ENCODE results near the gene RAI1. TPM values are rescaled to one million over a fixed set of nuclear protein-coding genes. Genes with fewer than 3 reads are reported as not detected.
A peak's percentile ranks its signal among the peaks of the same experiment; 100 is the strongest.

Gene RAI1
- total and polyA plus RNA-seq, 2 of the 8 experiments (the other 6 are each of a cell fraction or from before 2014, with no cell fraction given), result 0.39 to 1.2 TPM

DNA sequence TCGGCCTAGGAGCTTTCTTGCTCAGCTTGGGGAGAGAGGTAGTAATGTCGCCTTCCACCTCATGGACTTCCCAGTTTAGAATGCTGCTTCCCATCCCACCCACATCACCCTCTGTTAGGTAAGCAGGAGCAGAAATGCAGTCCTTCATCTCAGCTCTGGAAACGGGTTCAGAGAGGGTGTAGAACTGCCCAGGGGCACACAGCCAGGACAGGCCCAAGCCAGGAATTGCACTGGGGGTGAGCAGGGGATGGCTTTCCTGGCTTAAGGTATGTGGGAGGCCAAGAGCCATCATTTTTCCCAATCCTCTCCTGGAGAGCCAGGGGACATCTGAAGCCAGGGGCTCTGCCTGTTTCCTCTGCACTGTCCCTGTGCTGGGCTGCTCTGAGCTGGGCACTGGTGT, 33.6 kb downstream of the RAI1 start:
- H3K4me3 ChIP-seq (ENCODE audit: extremely low read depth in 1 of 4, insufficient read depth in 2 of 4, low read depth in 3 of 4, low read length in 4 of 4), result no peak overlapping the region; a peak in 2 of 8 replicates
- no peak overlapping the region for H4K91ac ChIP-seq (replicated peaks; ENCODE audit: insufficient read length, low read length)
- no peak overlapping the region for H3K9ac ChIP-seq (replicated peaks in 1 of 4; ENCODE audit: extremely low read depth in 1 of 4, low read depth in 3 of 4, low read length in 3 of 4)
- no peak for FAIRE-seq
- H3K23me2 ChIP-seq (ENCODE audit: low read depth, low read length), result no peaks in the 10 kb centered on the region
- H3K27ac ChIP-seq (ENCODE audit: low read depth, low read length), result no peak overlapping the region
- no peak overlapping the region for H3K18ac ChIP-seq (ENCODE audit: extremely low read depth, low read length)
- H3K4me1 ChIP-seq (replicated peaks in 1 of 4; ENCODE audit: control insufficient read depth in 3 of 4, insufficient read depth in 4 of 4, low read length in 3 of 4), result peaks cover 13 to 34% (median 20%) of the 10 kb centered on the region in 4 experiments
- 85% methylated on average over 2 of the region's 3 CpGs; no CpG with 5 or more reads in 1 of the 2 experiments for WGBS, 2 experiments (ENCODE audit: extremely low coverage in 1 of 2, insufficient coverage in 1 of 2, insufficient read length in 1 of 2, insufficient replicate concordance in 2 of 2, low coverage in 1 of 2, low lambda C conversion rate in 2 of 2, missing lambda C conversion rate in 1 of 2)
- TF ChIP-seq, protein P1, sequence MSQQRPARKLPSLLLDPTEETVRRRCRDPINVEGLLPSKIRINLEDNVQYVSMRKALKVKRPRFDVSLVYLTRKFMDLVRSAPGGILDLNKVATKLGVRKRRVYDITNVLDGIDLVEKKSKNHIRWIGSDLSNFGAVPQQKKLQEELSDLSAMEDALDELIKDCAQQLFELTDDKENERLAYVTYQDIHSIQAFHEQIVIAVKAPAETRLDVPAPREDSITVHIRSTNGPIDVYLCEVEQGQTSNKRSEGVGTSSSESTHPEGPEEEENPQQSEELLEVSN (IDR thresholded peaks at IDR 0.05), result no peak
- TF ChIP-seq SP1 (IDR thresholded peaks at IDR 0.05; ENCODE audit: low read depth, low read length), result no peak
- TF ChIP-seq RAD21 (IDR thresholded peaks at IDR 0.05 in 1 of 2, conservative IDR thresholded peaks at IDR 0.05 in 1 of 2; ENCODE audit: low read depth in 2 of 2, low read length in 2 of 2), result no peak
- TF ChIP-seq MAFK (IDR thresholded peaks at IDR 0.05; ENCODE audit: low read depth, low read length), result no peak
- no peak for TF ChIP-seq GTF2F1 (IDR thresholded peaks at IDR 0.05; ENCODE audit: borderline replicate concordance, low read depth, low read length)
- no peak for TF ChIP-seq BRCA1 (IDR thresholded peaks at IDR 0.05; ENCODE audit: low read depth, low read length)
- TF ChIP-seq JUND (IDR thresholded peaks at IDR 0.05; ENCODE audit: low read length), result no peak
- TF ChIP-seq, protein P2, sequence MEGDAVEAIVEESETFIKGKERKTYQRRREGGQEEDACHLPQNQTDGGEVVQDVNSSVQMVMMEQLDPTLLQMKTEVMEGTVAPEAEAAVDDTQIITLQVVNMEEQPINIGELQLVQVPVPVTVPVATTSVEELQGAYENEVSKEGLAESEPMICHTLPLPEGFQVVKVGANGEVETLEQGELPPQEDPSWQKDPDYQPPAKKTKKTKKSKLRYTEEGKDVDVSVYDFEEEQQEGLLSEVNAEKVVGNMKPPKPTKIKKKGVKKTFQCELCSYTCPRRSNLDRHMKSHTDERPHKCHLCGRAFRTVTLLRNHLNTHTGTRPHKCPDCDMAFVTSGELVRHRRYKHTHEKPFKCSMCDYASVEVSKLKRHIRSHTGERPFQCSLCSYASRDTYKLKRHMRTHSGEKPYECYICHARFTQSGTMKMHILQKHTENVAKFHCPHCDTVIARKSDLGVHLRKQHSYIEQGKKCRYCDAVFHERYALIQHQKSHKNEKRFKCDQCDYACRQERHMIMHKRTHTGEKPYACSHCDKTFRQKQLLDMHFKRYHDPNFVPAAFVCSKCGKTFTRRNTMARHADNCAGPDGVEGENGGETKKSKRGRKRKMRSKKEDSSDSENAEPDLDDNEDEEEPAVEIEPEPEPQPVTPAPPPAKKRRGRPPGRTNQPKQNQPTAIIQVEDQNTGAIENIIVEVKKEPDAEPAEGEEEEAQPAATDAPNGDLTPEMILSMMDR (IDR thresholded peaks at IDR 0.05; ENCODE audit: control extremely low read depth in 1 of 3, insufficient read depth in 1 of 3, low read depth in 1 of 3, low read length in 3 of 3), result no peak
- no peak for TF ChIP-seq TAF7 (optimal IDR thresholded peaks at IDR 0.05; ENCODE audit: borderline replicate concordance, low read depth, low read length)
- no peak overlapping the region for H3K4me2 ChIP-seq (ENCODE audit: insufficient read depth in 1 of 2, low read depth in 2 of 2, low read length in 2 of 2)
- CTCF ChIA-PET (ENCODE audit: partially characterized antibody), result interaction anchor here (1.0 to 2.2 kb wide), 9 partner anchors 11 to 97 kb away, joined by 3 to 13 read pairs (median 4); no protein-coding TSS in a partner anchor
- peaks cover 25 to 77% (median 65%) of the 10 kb centered on the region in 4 experiments for H3K27me3 ChIP-seq (replicated peaks in 1 of 4; ENCODE audit: control insufficient read depth in 3 of 4, extremely low read depth in 1 of 4, insufficient read depth in 3 of 4, low read length in 3 of 4)
- POLR2A ChIA-PET (ENCODE audit: partially characterized antibody), result interaction anchor here (1.8 kb wide), 1 partner anchor 14 kb away, joined by 5 read pairs; no protein-coding TSS in a partner anchor
- no peak overlapping the region for H4K5ac ChIP-seq (ENCODE audit: insufficient read length, low read depth, low read length)
- no peak overlapping the region for H2BK20ac ChIP-seq (ENCODE audit: low read length)
- H2BK12ac ChIP-seq (ENCODE audit: low read depth, low read length), result 0 out of 2 replicates have a peak overlapping the region, but pooled peaks have one; percentile 19
- no peak overlapping the region for H4K8ac ChIP-seq (ENCODE audit: extremely low read depth, insufficient read depth, low read length)
- no peak overlapping the region for H2AK5ac ChIP-seq (ENCODE audit: low read depth, low read length)
- peaks cover 2 to 6% of the 10 kb centered on the region in 2 experiments for H4K20me1 ChIP-seq (replicated peaks in 1 of 2; ENCODE audit: control insufficient read depth in 1 of 2, insufficient read depth in 2 of 2, low read length in 2 of 2)
- DNase-seq (ENCODE audit: low read depth in 1 of 2, low spot score in 2 of 2), result no peak
- H3K9me3 ChIP-seq (ENCODE audit: insufficient read depth in 2 of 2, low read depth in 1 of 2, low read length in 1 of 2), result no peaks in the 10 kb centered on the region
- peak overlapping the region; percentile 92; the same call in 1 of the 2 replicates for H2BK15ac ChIP-seq (ENCODE audit: low read length)
- H2AFZ ChIP-seq (ENCODE audit: low read length), result no peak overlapping the region
- no peak overlapping the region for H2BK120ac ChIP-seq (replicated peaks; ENCODE audit: low read depth, low read length)
- no peak overlapping the region for H3K14ac ChIP-seq (ENCODE audit: insufficient read length)
- no peak overlapping the region for H3K4ac ChIP-seq (replicated peaks; ENCODE audit: insufficient read length, low read depth, low read length)
- no peaks in the 10 kb centered on the region for H3K36me3 ChIP-seq (ENCODE audit: control insufficient read depth in 2 of 4, insufficient read depth in 4 of 4, low read length in 3 of 4)
- H3K56ac ChIP-seq (replicated peaks; ENCODE audit: insufficient read length, low read depth, low read length), result no peak overlapping the region
- 0 out of 2 replicates have a peak overlapping the region, but pooled peaks have one; percentile 44 for H2BK5ac ChIP-seq (ENCODE audit: low read depth, low read length)
- H3K23ac ChIP-seq (ENCODE audit: insufficient read length), result no peak overlapping the region
- no peaks in the 10 kb centered on the region for H3K79me2 ChIP-seq (ENCODE audit: control insufficient read depth in 1 of 2, insufficient read depth in 2 of 2, low read length in 2 of 2)
- H3K79me1 ChIP-seq (ENCODE audit: low read depth, low read length), result no peaks in the 10 kb centered on the region

All from H1 (cell line).